Measurements from ENCODE around the gene GATA1.

Gene GATA1

DNA sequence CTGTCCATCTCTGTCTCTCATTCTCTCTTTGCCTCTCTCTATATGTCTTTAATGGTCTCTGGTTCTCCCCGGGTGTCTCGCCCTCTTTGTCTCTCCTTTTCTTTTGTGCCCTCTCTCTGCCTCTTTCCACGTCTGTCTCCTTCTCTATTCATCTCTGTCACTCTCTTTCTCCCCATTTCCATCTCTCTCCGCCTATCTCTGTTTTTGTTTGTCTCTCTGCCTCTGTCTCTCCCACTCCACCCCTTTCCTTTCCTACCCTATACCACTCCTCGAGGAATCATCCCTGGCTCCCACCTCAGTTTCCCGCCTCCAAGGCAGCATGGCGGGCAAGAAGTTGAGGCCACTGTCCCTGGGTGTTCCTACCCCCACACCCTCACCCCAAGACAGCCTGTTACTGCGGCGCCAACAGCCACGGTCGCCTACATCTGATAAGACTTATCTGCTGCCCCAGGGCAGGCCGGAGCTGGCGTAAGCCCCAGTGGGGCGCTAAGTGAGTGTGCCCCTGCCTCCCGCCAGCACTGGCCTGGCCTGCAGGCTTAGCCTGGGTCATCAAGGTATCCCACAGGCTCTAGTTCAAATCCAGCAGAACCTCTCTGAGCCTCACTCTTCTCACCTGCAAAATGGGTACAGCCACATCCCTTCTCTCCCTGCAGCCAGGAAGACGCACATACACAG lies 713 bp upstream of the GATA1 start:
- no peak for DNase-seq

DNA sequence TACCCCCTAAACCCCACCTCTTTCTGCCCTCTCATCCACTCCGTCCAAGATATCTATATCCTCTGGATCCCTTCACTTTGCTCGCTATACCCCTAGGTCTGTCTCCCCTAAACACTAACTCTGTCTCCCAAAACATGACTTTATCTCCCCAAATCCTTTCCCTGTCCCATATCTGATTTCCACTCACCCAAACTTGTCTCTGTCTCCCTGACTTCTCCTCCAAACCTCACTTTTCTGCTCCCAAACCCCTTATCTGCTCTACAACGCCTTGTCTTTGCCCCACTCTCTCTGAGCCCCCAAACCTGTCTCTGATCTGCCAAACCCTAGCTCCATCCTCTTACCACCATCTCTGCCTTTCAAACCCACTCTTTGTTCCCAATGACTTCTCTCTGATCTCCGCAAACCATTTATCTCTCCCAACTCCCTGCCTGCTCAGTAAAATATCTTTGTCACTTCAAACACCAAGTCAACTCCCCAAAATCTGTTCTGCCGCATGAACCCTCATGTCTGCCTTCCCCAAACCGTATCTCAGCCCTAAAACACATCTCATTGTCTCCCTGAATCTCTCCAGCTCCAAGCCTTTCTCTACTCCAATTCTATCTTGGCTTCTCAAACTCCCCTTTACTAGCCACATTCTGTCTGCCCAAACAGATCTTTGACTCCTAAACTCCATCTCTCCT lies 575 bp downstream of the GATA1 start:
- no peak for DNase-seq

DNA sequence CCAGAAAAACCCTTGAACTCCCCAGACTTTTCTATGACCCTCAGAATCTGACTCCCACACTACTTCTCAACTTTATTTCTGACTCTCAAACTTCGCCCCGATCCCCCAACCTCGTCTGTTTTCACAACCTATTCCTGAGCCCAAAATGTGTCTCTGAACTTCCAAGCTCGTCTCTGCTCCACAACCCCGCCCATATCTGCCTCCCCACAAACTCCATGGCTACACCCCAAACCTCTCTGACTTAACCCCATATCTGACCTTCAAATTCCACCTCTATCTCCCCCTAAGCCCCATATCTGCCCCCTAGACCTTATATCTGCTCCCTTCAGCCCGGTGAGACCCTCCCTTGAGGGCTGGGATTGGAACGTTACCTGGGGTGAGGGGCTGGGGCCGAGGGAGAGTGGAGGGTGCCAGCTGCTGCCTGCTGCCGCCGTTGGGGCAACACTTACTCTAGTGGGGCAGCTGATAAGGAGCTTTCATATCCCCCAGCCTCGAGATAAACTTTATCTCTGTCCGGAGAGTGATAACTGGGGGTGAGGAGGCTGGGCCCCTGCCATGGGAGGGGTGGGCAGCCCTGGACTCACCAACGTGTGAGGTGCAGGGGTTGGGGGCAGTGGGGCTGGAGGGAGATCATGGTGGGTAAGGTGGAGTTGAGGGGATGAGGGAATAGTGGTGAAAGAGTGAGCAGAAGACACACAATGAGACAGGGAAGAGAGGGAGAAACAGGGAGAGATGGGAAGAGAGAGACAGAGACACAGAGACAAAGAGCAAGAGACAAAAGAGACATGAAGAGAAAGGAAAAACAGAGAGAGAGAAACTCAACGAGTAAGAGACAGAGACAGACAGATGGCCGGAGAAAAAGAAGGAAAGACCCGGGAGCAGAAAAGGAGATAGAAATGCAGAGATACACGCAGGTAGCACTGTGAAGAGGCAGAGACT lies 1.4 kb downstream of the GATA1 start:
- no peak for DNase-seq

DNA sequence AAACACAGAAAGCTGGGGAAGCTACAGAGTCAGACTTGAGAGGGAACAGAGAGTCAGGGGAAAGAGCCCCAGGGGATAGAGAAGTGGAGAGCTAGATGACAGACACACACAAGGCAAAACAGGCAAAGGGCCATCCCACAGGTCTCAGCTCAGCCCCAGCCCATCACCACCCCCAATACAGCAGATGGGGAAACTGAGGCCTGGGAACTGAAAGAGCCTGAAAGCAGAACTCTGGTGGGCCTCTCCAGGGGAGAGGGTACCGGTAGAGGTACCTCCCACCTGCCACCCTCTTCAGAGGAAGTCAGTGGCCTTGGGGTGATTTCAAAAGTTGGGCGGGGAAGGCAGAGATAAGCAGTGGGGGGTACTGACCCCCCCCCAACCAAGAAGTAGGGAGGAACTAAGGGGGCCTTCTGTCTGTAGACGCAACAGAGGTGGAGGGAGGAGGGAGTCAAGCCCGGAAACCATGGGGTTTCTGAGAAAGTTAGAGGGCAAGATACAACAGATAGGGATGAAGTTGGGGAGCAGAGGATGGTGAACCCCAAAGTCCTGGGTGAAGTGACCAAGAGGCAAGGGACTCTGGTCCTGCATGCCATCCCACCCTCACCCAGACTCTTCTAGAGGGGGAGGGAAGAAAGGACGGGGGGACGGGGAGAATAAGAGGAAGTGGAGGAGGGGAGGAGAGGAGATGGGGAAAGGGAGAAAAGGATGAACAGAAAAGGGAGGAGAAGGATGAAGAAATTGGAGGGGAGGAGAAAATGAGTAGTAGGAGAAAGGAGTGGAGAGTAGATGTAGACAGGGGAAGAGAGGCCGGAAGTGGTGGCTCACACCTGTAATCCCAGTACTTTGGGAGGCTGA lies 3.2 kb downstream of the GATA1 start:
- no peak for DNase-seq

DNA sequence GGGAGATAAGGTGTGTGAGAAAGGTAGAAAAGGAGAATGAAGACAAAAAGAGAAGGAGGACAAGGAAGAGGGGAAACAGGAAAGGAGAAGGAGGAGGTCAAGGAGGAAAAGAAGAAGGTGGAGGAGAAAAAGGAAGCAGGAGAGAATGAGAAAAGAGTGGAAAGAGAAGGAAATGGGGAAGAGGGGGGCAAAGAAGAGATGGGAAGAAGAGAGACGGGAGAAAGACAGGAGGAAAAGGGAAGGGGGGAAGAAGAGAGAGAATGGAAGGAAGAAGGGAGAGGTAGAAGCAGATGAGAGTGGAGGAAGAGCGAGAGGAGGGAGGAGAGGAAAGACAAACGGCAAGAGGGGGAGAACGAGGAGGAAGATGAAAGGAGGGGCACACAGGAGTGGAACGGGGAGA lies 4.1 kb downstream of the GATA1 start:
- DNase-seq: no peak

DNA sequence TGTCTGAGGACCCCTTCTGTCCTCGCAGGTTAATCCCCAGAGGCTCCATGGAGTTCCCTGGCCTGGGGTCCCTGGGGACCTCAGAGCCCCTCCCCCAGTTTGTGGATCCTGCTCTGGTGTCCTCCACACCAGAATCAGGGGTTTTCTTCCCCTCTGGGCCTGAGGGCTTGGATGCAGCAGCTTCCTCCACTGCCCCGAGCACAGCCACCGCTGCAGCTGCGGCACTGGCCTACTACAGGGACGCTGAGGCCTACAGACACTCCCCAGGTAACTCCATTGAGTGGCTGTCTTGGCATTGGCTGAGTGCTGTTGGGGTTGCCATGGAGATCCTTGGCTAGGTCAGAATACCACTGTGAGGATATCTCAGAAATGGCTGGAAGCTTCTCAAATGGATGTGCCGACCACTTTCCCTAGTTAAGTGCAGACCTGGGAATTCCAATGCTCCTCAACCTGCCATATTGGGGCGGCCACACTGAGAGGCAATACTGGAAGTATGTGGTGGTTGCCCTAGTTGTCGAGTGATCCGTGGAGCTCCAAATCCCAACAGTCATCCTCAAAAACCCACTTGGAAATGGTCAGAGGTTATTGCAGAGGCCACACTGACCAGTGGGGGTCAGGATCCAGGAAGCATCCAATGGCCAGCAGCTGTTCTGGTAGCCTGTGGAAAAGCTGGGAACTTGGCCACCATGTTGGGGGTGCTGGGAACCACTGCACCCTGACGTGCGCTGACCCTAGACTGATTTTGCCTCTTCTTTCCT lies 4.9 kb downstream of the GATA1 start:
- DNase-seq: no peak

DNA sequence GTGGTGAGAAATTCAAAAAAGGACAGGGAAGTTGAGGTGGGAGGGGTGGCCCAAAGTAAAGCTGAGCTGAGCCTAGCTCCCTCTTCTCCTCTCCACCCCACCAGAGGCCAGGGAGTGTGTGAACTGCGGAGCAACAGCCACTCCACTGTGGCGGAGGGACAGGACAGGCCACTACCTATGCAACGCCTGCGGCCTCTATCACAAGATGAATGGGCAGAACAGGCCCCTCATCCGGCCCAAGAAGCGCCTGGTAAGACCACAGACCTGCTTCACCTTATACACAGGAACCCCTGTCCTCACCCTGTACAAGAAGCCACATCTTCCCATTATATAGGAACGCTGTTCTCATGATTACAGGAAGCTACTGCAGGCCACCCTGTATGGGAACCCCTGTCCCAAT lies 5.8 kb downstream of the GATA1 start:
- DNase-seq: no peak

DNA sequence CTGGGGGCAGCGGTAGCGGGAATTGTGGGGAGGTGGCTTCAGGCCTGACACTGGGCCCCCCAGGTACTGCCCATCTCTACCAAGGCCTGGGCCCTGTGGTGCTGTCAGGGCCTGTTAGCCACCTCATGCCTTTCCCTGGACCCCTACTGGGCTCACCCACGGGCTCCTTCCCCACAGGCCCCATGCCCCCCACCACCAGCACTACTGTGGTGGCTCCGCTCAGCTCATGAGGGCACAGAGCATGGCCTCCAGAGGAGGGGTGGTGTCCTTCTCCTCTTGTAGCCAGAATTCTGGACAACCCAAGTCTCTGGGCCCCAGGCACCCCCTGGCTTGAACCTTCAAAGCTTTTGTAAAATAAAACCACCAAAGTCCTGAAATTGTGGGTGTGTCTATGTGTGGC lies 7.5 kb downstream of the GATA1 start:
- no peak for DNase-seq

DNA sequence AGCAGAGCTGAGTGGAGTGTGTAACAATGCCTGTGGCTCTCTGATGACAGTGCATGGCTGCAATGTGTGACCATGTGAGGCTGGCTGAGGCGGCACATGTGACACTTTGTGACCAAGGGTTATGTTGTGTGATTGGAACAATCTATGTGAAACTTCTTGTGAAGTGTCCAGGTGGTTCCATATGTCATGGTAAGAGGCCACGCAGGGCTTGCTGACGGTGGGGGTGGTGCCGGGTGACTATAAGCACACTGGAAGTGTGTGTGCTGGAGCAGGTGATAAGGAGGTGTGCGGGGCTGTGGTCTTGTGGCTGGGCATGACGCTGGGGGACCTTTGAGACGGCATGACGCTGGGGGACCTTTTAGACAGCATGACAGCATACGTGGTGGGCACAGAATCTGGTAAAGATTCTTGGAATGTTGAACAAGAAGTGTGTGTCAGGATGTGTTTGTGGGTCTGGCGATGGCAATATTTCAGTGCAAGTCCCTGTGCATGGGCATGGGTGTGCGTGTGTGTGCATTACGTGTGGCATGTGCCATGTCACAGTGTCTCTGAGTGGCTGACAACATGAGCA lies 8.0 kb downstream of the GATA1 start:
- no peak for DNase-seq

DNA sequence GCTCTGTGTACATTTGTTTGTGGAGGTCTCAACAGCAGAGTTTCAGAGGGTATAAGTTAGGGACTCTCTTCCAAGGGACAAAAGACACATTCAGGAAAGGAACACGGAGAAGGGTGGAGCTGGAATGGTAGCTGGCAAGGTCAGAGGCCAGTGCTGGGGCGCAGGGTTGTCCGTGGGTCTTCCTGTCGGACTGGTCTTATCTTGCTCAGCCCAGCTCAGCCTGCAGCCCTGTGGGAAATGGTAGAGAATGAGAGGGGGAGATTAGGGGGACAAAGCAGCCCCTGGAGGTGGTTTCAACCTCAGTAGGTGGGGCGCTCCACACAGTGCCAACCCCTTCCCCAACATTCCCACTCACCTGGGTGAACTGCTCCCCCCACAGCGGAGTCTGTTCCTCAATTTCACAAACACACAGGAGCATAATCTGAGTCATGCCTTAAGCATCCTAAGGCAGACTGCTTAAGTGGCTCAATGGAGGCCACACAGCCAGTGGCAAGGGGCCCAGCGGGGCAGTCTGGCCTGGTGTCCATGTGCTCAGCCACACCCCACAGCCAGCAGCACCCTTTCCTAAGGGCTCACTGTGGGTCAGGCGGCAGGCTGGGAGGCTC lies 8.6 kb downstream of the GATA1 start:
- no peak for DNase-seq

DNA sequence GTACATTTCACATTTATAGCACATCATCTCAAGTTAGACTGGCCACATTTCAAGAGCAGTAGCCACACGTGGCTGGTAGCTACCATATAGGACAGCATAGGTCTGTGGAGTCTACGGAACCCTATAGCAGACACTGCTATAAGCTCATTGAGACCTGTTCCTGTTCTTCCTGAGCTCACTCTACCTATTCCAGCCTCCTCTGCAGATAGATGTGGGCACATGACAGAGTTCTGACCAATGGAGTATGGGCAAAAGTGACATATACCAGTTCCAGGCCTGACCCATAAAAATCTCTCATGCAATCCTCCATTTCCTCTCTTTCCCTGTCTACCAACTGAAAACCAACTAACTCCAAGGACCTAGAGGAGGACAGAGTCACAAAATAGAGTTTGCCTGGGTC lies 11.9 kb downstream of the GATA1 start:
- no peak for DNase-seq

DNA sequence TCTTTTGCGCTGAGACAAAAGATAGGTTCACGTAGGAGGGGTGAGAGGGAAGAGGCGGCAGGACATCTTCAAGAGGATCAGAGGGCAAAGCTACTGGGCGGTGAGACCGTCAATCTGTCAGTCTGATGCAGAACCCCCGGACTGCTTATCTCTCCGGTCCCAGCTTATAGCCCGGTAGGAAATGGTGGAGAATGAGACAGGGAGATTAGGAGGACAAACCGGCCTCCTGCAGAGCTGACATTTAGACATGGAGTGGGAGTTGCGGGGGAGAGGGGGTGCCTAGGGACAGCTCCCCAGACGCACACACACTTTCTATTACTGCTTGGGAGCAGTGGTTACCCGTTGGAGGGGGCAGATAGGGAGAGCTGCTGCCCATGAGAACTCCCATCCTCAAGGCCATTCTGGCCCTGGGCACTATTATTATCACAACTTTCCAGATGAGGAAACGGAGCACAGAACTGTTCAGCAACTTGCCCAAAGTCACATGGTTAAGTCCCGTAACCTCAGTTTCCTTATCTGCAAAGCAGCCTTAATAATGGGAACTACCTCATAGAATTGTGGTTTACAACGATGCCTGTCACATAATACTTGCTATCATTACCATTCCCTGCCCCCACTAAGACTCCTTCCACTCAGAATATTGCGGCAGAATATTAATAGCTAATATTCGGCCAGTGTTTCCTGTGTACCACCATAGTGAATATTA lies 14.3 kb downstream of the GATA1 start:
- DNase-seq: no peak

DNA sequence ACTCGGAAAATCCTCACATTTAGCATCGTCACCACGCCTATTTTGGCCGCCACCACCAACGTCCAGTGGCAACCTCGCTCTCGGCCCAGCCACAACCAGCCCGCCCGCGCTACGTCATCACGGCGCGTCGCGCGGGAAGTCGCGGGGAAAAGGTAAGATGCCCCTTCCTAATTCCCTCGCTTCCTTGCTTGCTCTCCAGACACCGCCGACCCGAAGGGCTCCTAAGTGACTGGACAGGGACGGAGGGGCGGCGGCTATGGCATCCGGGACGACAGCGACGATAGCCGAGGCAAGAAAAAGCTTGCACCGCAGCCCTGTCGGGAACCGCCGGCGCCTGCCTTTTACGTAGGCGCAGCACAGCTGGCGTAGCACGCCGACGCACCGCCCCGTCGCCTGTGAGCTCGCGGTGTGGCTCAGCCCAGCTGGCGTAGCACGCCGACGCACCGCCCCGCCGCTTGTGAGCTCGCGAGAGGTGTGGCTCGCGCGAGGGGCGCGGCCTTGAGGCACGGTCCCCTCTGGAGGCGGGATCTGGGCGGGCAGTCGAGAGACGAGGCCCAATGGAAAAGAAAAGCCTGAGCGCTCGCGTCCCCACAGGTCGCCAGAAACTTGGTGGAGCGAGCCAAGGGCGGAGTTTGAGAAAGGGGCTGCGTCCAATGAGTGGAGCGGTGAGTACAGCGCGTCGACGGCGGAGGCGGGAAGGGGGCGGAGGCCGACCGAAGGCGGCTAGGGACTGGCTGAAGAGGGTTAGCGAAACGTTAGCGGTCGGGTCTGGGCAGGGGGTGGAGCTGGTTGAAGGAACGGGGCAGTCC lies 15.1 kb downstream of the GATA1 start, which contains the start of gene HDAC6:
Gene HDAC6 (plus strand): TSS at position 788 of the 809 bp plus-strand sequence. CDS start 626 bp downstream, outside the sequence.
- peak; percentile 97 to 99 for DNase-seq

DNA sequence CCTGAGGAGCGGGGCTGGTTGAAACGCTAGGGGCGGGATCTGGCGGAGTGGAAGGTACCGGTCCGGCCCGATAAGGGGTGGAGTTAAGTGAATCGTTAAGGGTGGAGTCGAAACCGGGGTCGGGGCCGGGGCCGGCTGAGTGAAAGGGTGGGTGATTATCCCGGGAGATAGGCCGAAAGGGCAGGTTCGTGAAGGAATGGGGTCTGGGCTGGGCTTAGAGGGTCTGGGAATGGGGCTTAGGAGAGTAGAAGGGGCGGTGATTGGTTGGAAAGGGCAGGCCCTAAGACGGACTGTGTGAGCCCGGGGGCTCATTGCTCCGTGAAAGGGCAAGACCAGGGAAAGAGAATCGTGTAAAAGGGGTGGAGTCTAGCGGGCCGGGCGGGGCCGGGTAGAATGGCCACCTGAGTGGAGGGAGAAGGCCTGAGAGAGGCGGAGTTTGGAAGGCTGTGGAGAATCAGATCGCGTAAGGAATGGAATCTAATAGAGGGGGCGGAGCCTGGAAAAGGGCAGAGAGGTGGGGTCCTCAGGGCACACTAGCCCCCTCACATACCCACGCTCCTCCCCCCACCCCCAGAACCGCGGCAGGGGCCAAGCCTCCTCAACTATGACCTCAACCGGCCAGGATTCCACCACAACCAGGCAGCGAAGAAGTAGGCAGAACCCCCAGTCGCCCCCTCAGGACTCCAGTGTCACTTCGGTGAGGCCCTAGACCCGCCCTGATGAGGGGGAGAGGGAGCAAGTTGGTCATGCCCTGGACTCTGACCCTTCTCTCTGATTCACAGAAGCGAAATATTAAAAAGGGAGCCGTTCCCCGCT lies 15.9 kb downstream of the GATA1 start:
- DNase-seq: peak; percentile 70 to 76

DNA sequence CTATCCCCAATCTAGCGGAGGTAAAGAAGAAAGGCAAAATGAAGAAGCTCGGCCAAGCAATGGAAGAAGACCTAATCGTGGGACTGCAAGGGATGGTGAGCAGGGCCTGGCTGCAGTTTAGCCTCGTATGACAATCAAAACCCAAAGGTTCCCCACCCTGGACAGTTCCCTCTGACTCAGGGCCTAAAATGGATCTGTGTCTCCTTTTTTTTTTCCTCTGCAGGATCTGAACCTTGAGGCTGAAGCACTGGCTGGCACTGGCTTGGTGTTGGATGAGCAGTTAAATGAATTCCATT lies 16.5 kb downstream of the GATA1 start:
- DNase-seq: no peak

DNA sequence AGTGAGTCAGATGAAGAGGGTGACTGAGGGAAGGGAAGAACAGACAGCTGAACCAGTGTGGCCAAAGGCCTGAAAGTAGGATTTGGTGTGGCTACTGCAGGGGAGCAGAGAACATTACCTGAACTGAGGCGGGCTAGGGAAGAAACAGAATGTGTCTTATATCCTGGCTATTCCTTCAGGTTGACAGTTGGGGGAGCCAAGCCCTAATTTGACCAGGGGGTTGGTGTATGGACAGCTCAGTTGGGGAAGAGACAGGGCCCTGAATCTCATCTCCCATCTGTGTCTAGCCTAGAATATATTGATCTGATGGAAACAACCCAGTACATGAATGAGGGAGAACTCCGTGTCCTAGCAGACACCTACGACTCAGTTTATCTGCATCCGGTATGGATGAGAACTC lies 19.7 kb downstream of the GATA1 start:
- DNase-seq: no peak

DNA sequence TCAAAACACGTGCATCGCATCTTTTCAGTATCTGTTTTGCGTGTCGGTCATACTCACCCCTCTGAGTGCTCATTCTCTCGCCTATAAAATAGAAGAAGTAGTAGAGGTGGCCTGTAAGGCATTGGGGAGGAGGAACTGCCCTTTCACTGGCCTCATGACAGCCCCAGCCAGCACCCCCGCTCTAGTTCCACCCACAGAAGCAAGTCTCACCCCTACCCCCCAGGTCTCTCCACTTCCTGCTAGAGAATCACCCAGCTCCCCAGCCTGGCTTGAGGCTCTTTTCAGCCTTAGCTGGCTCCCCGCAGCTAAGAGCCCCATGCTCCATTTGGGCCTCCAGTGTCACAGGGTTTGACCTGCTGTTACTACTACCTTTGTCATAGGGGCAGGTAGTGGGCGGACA lies 27.3 kb downstream of the GATA1 start:
- DNase-seq: peak in 1 of 2 donors; percentile 24

DNA sequence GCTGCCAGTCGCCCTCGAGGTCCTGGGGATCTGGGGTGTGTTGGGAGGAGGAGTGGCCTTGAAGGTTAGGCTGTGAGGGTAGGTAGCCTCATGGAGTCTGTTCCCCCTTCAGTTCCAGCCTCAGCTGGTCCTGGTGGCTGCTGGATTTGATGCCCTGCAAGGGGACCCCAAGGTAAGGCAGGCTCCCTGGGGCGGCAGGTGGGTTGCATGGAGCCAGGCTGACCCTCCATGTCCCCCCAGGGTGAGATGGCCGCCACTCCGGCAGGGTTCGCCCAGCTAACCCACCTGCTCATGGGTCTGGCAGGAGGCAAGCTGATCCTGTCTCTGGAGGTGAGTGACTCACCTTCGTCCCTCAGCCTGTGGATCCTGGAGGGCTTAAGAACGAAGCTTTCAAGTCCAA lies 28.3 kb downstream of the GATA1 start:
- DNase-seq: no peak

DNA sequence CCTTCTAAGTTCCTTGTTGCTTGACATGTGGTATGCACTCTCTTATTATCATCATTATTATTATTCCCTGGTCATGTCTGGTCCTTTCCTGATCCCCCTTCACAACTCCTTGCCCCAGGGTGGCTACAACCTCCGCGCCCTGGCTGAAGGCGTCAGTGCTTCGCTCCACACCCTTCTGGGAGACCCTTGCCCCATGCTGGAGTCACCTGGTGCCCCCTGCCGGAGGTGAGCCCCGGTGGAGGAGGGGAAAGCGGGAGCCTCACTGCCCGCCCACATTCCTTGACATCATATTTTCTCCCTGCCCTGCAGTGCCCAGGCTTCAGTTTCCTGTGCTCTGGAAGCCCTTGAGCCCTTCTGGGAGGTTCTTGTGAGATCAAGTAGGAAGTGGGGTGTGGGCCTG lies 28.9 kb downstream of the GATA1 start:
- DNase-seq: no peak

Measured in CD4-positive, alpha-beta T cell treated with Interleukin-1 beta for 1 hour (primary cell).